C4-2B (cell line): ENCODE measurements around the gene PPP1R18.

Experiments
- CTCF ChIP-seq: fragments of 450-650 bp; conservative IDR thresholded peaks from 2 replicates; pipeline ENCODE4 v1.5.1; 2017; ENCODE audit warnings: mild to moderate bottlenecking
- ZFX ChIP-seq: fragments of 450-650 bp; IDR thresholded peaks from 2 replicates; pipeline ENCODE4 v1.6.1; 2017

- TF ChIP-seq CTCF = no peak
- TF ChIP-seq ZFX = no peak
Observed at GRCh38 chr6:30712441-30712945, 26.0 kb upstream of the PPP1R18 start.
